GM12878 (cell line): Measurements from ENCODE around the gene INAFM1. TPM values are rescaled to one million over a fixed set of nuclear protein-coding genes. Genes with fewer than 3 reads are reported as not detected.
A peak's percentile ranks its signal among the peaks of the same experiment; 100 is the strongest.

Source experiments
- ATAC-seq: fragments of 200-7000 bp; cut with Tn5 transposase; 3 replicates; pipeline ENCODE4 v1.9.1; 2020; ENCODE audit warnings: mild to moderate bottlenecking, moderate library complexity
- BruUV-seq: library from RNA; stranded (reverse); fragments of 400-500 nt; replicated peaks from 2 replicates; lab custom pipeline; 2021; lab: Mats Ljungman, UMichigan
- CTCF ChIA-PET: fragments of 300-600 bp; sonication (Branson Sonifier 250); formaldehyde crosslinking; extraction: SDS; loops from one replicate; lab custom pipeline; 2021; ENCODE audit warnings: inconsistent platforms; lab: Yijun Ruan, JAX
- POLR2A ChIA-PET: fragments of 350-600 bp; formaldehyde crosslinking; extraction: SDS; loops from one replicate; lab custom pipeline; 2021; ENCODE audit warnings: inconsistent platforms; lab: Charles Lee
- RAD21 ChIA-PET: fragments of 300-600 bp; sonication (Branson Sonifier 250); formaldehyde crosslinking; loops from one replicate; lab custom pipeline; 2023; ENCODE audit warnings: antibody characterized with exemption; ENCODE audit not compliant: unreplicated experiment; lab: Charles Lee
- SMC1A ChIA-PET: fragments of 300-600 bp; sonication (Branson Sonifier 250); formaldehyde crosslinking; loops from one replicate; lab custom pipeline; 2023; ENCODE audit not compliant: unreplicated experiment, uncharacterized antibody; lab: Charles Lee
- DNase-seq: peaks from one replicate; pipeline ENCODE4 v3.0.0-alpha.2; 2011; ENCODE audit warnings: low read depth, low spot score
- FAIRE-seq: peaks from 3 replicates; lab custom pipeline; 2011; peaks lifted over from hg19 to GRCh38; lab: Jason Lieb, UNC
- H2AFZ ChIP-seq: 2 replicates; pipeline ENCODE4 v1.6.0; 2011; ENCODE audit warnings: low read depth, low read length, control low read depth; ENCODE audit not compliant: control insufficient read depth
- H3K27ac ChIP-seq: 2 replicates; pipeline ENCODE4 v1.5.1; 2011; ENCODE audit warnings: control low read depth; ENCODE audit not compliant: control insufficient read depth, insufficient read depth
- H3K27me3 ChIP-seq, 2 experiments: replicated peaks in 1 of 2; 2 replicates each; pipeline versions ENCODE4 v1.6.0 to v1.6.1; 2011; ENCODE audit warnings: low read length in 1 of 2; ENCODE audit not compliant: control insufficient read depth in 2 of 2, insufficient read depth in 2 of 2
- H3K36me3 ChIP-seq, 2 experiments: 2 replicates each; pipeline ENCODE4 v1.5.1; 2011; ENCODE audit warnings: low read length in 1 of 2; ENCODE audit not compliant: control insufficient read depth in 2 of 2, insufficient read depth in 2 of 2
- H3K4me1 ChIP-seq: 2 replicates; pipeline ENCODE4 v1.6.1; 2011; ENCODE audit warnings: mild to moderate bottlenecking, low read length, moderate library complexity, mixed read lengths; ENCODE audit not compliant: control insufficient read depth, insufficient read depth
- H3K4me2 ChIP-seq: 2 replicates; pipeline ENCODE4 v1.6.0; 2011; ENCODE audit warnings: control low read depth; ENCODE audit not compliant: control insufficient read depth, insufficient read depth
- H3K4me3 ChIP-seq: fragments of 200-600 bp; sonication (generic); 2 replicates; pipeline ENCODE4 v1.5.1; 2016
- H3K79me2 ChIP-seq: 2 replicates; pipeline ENCODE4 v1.6.0; 2011; ENCODE audit warnings: low read length; ENCODE audit not compliant: control insufficient read depth, insufficient read depth
- H3K9ac ChIP-seq: 2 replicates; pipeline ENCODE4 v1.8.0; 2011; ENCODE audit warnings: low read length, control low read depth, mixed read lengths; ENCODE audit not compliant: control insufficient read depth, insufficient read depth
- H3K9me3 ChIP-seq: replicated peaks from 3 replicates; pipeline ENCODE4 v1.5.1; 2011; ENCODE audit warnings: mild to moderate bottlenecking, low read length; ENCODE audit not compliant: control insufficient read depth, insufficient read depth
- H4K20me1 ChIP-seq: 2 replicates; pipeline ENCODE4 v1.6.0; 2011; ENCODE audit not compliant: control insufficient read depth, insufficient read depth
- ASH2L ChIP-seq: fragments of 300-600, 200-600 bp; sonication (generic); IDR thresholded peaks from 2 replicates; pipeline ENCODE4 v1.6.1; 2017; ENCODE audit warnings: low read depth, mild to moderate bottlenecking, borderline replicate concordance
- CHD1 ChIP-seq: IDR thresholded peaks from 2 replicates; pipeline ENCODE4 v1.6.1; 2012; ENCODE audit warnings: low read depth, low read length, improper control_type of control experiment
- CHD2 ChIP-seq: IDR thresholded peaks from 2 replicates; pipeline ENCODE4 v1.6.1; 2011; ENCODE audit warnings: low read depth, low read length, improper control_type of control experiment, borderline replicate concordance
- EED ChIP-seq: sonication (generic); IDR thresholded peaks from 2 replicates; pipeline ENCODE4 v1.6.1; 2016; ENCODE audit warnings: antibody characterized with exemption, low read depth
- EGR1 ChIP-seq, 2 experiments: IDR thresholded peaks; 1 replicate in 1 of 2; 2 replicates in 1 of 2; pipeline ENCODE4 v1.6.1; 2011 to 2012; ENCODE audit warnings: low read depth in 2 of 2, low read length in 2 of 2, borderline replicate concordance in 1 of 2, mild to moderate bottlenecking in 1 of 2, moderate library complexity in 1 of 2
- FOXM1 ChIP-seq: IDR thresholded peaks from 2 replicates; pipeline ENCODE4 v1.6.1; 2012; ENCODE audit warnings: low read depth, mild to moderate bottlenecking, inconsistent platforms, low read length, moderate library complexity
- IKZF1 ChIP-seq: fragments of 450-650 bp; conservative IDR thresholded peaks from 2 replicates; pipeline ENCODE4 v1.6.1; 2017; ENCODE audit warnings: antibody characterized with exemption, mild to moderate bottlenecking
- IKZF2 ChIP-seq, 2 experiments: fragments of 450-650 bp; IDR thresholded peaks; 2 replicates each; pipeline ENCODE4 v1.6.1; 2017; ENCODE audit warnings: mild to moderate bottlenecking in 2 of 2, moderate library complexity in 2 of 2
- MTA2 ChIP-seq: fragments of 450-650 bp; IDR thresholded peaks from 2 replicates; pipeline ENCODE4 v1.6.1; 2016; ENCODE audit warnings: low read depth, mild to moderate bottlenecking, moderate library complexity
- NBN ChIP-seq: fragments of 450-650 bp; IDR thresholded peaks from 2 replicates; pipeline ENCODE4 v1.6.1; 2016
- NFYB ChIP-seq: IDR thresholded peaks from 2 replicates; pipeline ENCODE4 v1.6.1; 2011; ENCODE audit warnings: low read depth, mild to moderate bottlenecking, low read length, improper control_type of control experiment, moderate library complexity; ENCODE audit not compliant: insufficient read depth
- RAD51 ChIP-seq: fragments of 450-650 bp; IDR thresholded peaks from 2 replicates; pipeline ENCODE4 v1.6.1; 2016; ENCODE audit warnings: moderate library complexity, mild to moderate bottlenecking, inconsistent platforms
- SIN3A ChIP-seq: IDR thresholded peaks from 2 replicates; pipeline ENCODE4 v1.6.1; 2012; ENCODE audit warnings: low read depth, low read length, improper control_type of control experiment
- SMAD1 ChIP-seq: fragments of 450-650 bp; IDR thresholded peaks from 2 replicates; pipeline ENCODE4 v1.6.1; 2018; ENCODE audit warnings: mild to moderate bottlenecking, low read depth; ENCODE audit not compliant: partially characterized antibody
- SMAD5 ChIP-seq: IDR thresholded peaks from 2 replicates; pipeline ENCODE4 v1.6.1; 2016; ENCODE audit warnings: antibody characterized with exemption, low read depth
- SP1 ChIP-seq: IDR thresholded peaks from one replicate; pipeline ENCODE4 v1.6.1; 2011; ENCODE audit warnings: low read depth, low read length
- TCF12 ChIP-seq: IDR thresholded peaks from 2 replicates; pipeline ENCODE4 v1.6.1; 2011; ENCODE audit warnings: low read depth, mild to moderate bottlenecking, low read length
- YY1 ChIP-seq: IDR thresholded peaks from 2 replicates; pipeline ENCODE4 v1.6.1; 2011; ENCODE audit warnings: low read depth, mild to moderate bottlenecking, low read length
- ZNF384 ChIP-seq: IDR thresholded peaks from 2 replicates; pipeline ENCODE4 v1.6.1; 2012; ENCODE audit warnings: low read depth, mild to moderate bottlenecking, low read length, improper control_type of control experiment, borderline replicate concordance
- ZSCAN29 ChIP-seq: fragments of 450-650 bp; IDR thresholded peaks from 2 replicates; pipeline ENCODE4 v1.6.1; 2017; ENCODE audit warnings: mild to moderate bottlenecking, moderate library complexity
- WGBS: methylation state at CpG from one replicate; pipeline ENCODE4 v1.1.6; 2016; ENCODE audit warnings: low lambda C conversion rate; ENCODE audit not compliant: insufficient replicate concordance, insufficient coverage; ENCODE audit errors: missing lambda C conversion rate; 5-methylcytosine and 5-hydroxymethylcytosine counted together
- in situ Hi-C: fragments of 300-500 bp; cut with MboI; formaldehyde crosslinking; loops from 9 replicates; pipeline ENCODE4 v1.14.3; 2018; ENCODE audit warnings: mixed read lengths
- intact Hi-C: fragments of 100-400 bp; cut with micrococcal nuclease; formaldehyde crosslinking; loops from one replicate; pipeline ENCODE4 v1.14.2; 2022; ENCODE audit not compliant: unreplicated experiment
- polyA plus RNA-seq, 11 experiments: library from polyadenylated mRNA; depleted of rRNA in 4 of 11; unstranded in 6 of 11; stranded (reverse) in 5 of 11; fragments of >200 nt; fragmentation: Nextera tagmentation in 4 of 11; fragmentation: Illumina TruSeq in 1 of 11; extraction: Ambion mirVana in 4 of 11; extraction: Trizol in 1 of 11; gene quantifications; 1 replicate in 1 of 11; 2 replicates in 10 of 11; pipeline versions ENCODE4 v1.2.1 to v1.2.3, GENCODE V29; 2011 to 2016; ENCODE audit warnings: inconsistent platforms in 2 of 11, missing spikeins in 2 of 11, low read depth in 1 of 11
- total RNA-seq, 4 experiments: library from RNA; depleted of rRNA in 3 of 4; stranded (reverse); fragments of >200 nt in 3 of 4; fragmentation: Illumina TruSeq in 1 of 4; extraction: Trizol in 1 of 4; gene quantifications; 2 replicates each; pipeline versions ENCODE4 v1.2.1 to v1.2.3, GENCODE V29; 2013 to 2021
- TF ChIP-seq, protein P1 (sequence below): IDR thresholded peaks from 2 replicates; pipeline ENCODE4 v1.6.1; 2012; ENCODE audit warnings: low read length, inconsistent platforms
- TF ChIP-seq, protein P2 (sequence below): fragments of 450-650 bp; IDR thresholded peaks from 2 replicates; pipeline ENCODE4 v1.6.1; 2017; ENCODE audit warnings: low read depth, mild to moderate bottlenecking, moderate library complexity

The INAFM1 gene
- total and polyA plus RNA-seq, 10 of the 15 experiments (the other 5 are each of a cell fraction or from before 2014, with no cell fraction given): 0.57 to 6.8 (median 1.1) TPM; not detected in 1

DNA sequence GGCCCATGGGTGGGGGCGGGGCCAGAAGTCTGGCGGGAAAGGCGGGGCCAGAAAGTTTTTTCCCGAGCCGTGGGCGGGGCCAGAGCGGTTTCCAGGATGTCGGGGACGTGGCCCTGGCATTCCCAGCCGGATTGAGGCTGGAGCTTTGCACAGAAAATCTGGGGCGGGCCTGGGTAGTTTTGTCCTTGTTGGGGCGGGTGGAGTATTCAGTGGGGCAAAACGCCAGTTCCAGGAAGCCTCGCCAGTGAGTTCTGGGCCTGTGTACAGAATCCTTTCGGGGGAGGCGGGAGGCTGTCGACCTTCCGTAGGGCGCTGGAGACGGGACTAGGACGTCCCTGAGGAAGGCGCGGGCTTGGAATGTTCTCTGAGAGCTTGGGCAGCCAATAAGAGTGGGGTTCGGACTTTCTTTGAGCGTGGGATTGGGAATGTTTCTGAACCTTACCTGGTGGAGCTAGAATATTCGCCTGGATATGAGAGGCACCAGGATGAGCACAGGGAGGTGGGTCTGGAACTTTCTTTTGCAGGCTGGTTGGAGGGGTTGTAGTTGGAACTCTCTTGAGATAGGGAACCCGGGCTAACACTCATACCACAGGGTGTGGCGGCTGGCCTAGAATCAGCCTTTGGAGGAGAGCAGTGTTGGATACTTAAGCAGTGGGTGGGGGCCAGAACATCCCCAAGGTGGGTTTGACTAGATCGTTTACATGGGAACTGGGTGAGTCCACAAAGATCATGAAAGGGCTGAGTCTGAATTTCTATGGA, 17.1 kb upstream of the INAFM1 start:
- in situ Hi-C loops: no loop called here
- Histone ChIP-seq H2AFZ (peak overlapping the region; percentile 51), H3K4me3 (peak overlapping the region; percentile 86), H3K4me2 (peak overlapping the region; percentile 97), H3K4me1 (peaks cover 11% of the 10 kb centered on the region), H3K27me3 (no peaks in the 10 kb centered on the region), H3K36me3 (peaks cover 8 to 12% of the 10 kb centered on the region in 2 experiments; a peak in 2 of 4 replicates), H3K27ac (peak overlapping the region; percentile 86), H3K9me3 (no peaks in the 10 kb centered on the region), H3K9ac (peak overlapping the region; percentile 86), H4K20me1 (no peaks in the 10 kb centered on the region), H3K79me2 (peaks cover 9% of the 10 kb centered on the region)
- no peak for DNase-seq
- TF ChIP-seq NBN (no peak), ZNF384 (peak; percentile 18; the same call in 1 of the 2 replicates), FOXM1 (no peak), SP1 (peak; percentile 5), ASH2L (no peak), TCF12 (no peak), ZSCAN29 (no peak), SMAD5 (no peak), YY1 (0 out of 2 replicates have a peak, but pooled peaks have one; percentile 3), CHD1 (no peak), NFYB (no peak), CHD2 (0 out of 2 replicates have a peak, but pooled peaks have one; percentile 29), MTA2 (0 out of 2 replicates have a peak, but pooled peaks have one; percentile 19), IKZF2 (IDR thresholded peaks at IDR 0.05) (peak; percentile 92 to 96), EED (peak; percentile 23; the same call in 1 of the 2 replicates), IKZF1 (peak; percentile 95), EGR1 (IDR thresholded peaks at IDR 0.05; ENCODE audit: borderline replicate concordance in 1 of 2, low read depth in 2 of 2, low read length in 2 of 2) (0 out of 3 replicates have a peak, but pooled peaks of 1 of the 2 experiments have one; percentile 0), SIN3A (peak; percentile 44; the same call in 1 of the 2 replicates), RAD51 (no peak), SMAD1 (no peak)
- TF ChIP-seq, protein P1, sequence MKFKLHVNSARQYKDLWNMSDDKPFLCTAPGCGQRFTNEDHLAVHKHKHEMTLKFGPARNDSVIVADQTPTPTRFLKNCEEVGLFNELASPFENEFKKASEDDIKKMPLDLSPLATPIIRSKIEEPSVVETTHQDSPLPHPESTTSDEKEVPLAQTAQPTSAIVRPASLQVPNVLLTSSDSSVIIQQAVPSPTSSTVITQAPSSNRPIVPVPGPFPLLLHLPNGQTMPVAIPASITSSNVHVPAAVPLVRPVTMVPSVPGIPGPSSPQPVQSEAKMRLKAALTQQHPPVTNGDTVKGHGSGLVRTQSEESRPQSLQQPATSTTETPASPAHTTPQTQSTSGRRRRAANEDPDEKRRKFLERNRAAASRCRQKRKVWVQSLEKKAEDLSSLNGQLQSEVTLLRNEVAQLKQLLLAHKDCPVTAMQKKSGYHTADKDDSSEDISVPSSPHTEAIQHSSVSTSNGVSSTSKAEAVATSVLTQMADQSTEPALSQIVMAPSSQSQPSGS: no peak
- TF ChIP-seq, protein P2, sequence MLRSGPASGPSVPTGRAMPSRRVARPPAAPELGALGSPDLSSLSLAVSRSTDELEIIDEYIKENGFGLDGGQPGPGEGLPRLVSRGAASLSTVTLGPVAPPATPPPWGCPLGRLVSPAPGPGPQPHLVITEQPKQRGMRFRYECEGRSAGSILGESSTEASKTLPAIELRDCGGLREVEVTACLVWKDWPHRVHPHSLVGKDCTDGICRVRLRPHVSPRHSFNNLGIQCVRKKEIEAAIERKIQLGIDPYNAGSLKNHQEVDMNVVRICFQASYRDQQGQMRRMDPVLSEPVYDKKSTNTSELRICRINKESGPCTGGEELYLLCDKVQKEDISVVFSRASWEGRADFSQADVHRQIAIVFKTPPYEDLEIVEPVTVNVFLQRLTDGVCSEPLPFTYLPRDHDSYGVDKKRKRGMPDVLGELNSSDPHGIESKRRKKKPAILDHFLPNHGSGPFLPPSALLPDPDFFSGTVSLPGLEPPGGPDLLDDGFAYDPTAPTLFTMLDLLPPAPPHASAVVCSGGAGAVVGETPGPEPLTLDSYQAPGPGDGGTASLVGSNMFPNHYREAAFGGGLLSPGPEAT: peak; percentile 83
- POLR2A ChIA-PET: interaction anchor here (1.3 to 3.2 kb wide), 5 partner anchors 13 to 92 kb away, joined by 4 to 39 read pairs (median 24); partner anchors contain the start of genes DHX34 and INAFM1
- CTCF ChIA-PET: interaction anchor here (0.6 to 2.6 kb wide), 5 partner anchors 11 to 210 kb away, joined by 3 to 57 read pairs (median 3); no protein-coding TSS in a partner anchor
- 10% methylated on average over 29 of the region's 29 CpGs for WGBS
- FAIRE-seq: no peak
- intact Hi-C loops: loop anchor here (2.0 kb wide), 1 partner anchor 15 kb away; no protein-coding TSS in a partner anchor
- TSS peak; percentile 72 for BruUV-seq
- SMC1A ChIA-PET: interaction anchor here (1.1 to 1.4 kb wide), 3 partner anchors 15 to 70 kb away, joined by 3 to 9 read pairs (median 6); partner anchors contain the start of gene INAFM1
- RAD21 ChIA-PET: interaction anchor here (1.0 to 2.1 kb wide), 5 partner anchors 17 to 47 kb away, joined by 3 to 39 read pairs (median 7); partner anchors contain the start of gene INAFM1
- peak; percentile 19 for ATAC-seq
